Naive thymus-derived CD8-positive, alpha-beta T cell (primary cell): ENCODE measurements around the gene ZNF326. TPM values are rescaled to one million over a fixed set of nuclear protein-coding genes. Genes with fewer than 3 reads are reported as not detected.
A peak's percentile ranks its signal among the peaks of the same experiment; 100 is the strongest.
"Not testable (repeated sequence)": the region's sequence is repeated elsewhere in the genome, so short reads cannot be mapped to it uniquely, and the experiment has no call there.

Experiments used
- ATAC-seq, 2 donors: fragments of 150-1000 bp; cut with Tn5 transposase in 1 of 2; sonication (Bioruptor Pico), chemical (Tn5 transposase) in 1 of 2; 1 replicate in 1 of 2; 2 replicates in 1 of 2; pipeline ENCODE4 v1.10.0; 2021; ENCODE audit warnings: mild to moderate bottlenecking in 2 of 2, moderate library complexity in 2 of 2
- POLR2A ChIA-PET: fragments of 350-600 bp; sonication (Branson Sonifier 250); formaldehyde crosslinking; loops from one replicate; lab custom pipeline; 2021; ENCODE audit warnings: antibody characterized with exemption; lab: Charles Lee
- DNase-seq, 10 donors: peaks; one replicate each; pipeline versions ENCODE4 v3.0.0 to v3.0.0-alpha.2; 2020 to 2022
- H3K27ac Mint-ChIP-seq, 10 donors: one replicate each; pipeline ENCODE4 v1.8.0; 2020 to 2022; ENCODE audit warnings: mild to moderate bottlenecking in 10 of 10, mixed read lengths in 10 of 10, moderate library complexity in 4 of 10, inconsistent platforms in 1 of 10
- H3K27me3 Mint-ChIP-seq, 5 donors: one replicate each; pipeline ENCODE4 v1.8.0; 2021 to 2022; ENCODE audit warnings: mixed read lengths in 5 of 5
- H3K36me3 Mint-ChIP-seq, 3 donors: one replicate each; pipeline ENCODE4 v1.8.0; 2020 to 2022; ENCODE audit warnings: mixed read lengths in 3 of 3, mild to moderate bottlenecking in 2 of 3, inconsistent platforms in 1 of 3
- H3K4me1 Mint-ChIP-seq, 4 donors: one replicate each; pipeline ENCODE4 v1.8.0; 2021 to 2022; ENCODE audit warnings: mixed read lengths in 4 of 4
- H3K4me3 Mint-ChIP-seq, 10 donors: one replicate each; pipeline ENCODE4 v1.8.0; 2020 to 2022; ENCODE audit warnings: mild to moderate bottlenecking in 10 of 10, mixed read lengths in 10 of 10, moderate library complexity in 6 of 10, inconsistent platforms in 1 of 10
- H3K9me3 Mint-ChIP-seq, 9 donors: one replicate each; pipeline ENCODE4 v1.8.0; 2020 to 2022; ENCODE audit warnings: mixed read lengths in 9 of 9, mild to moderate bottlenecking in 3 of 9, inconsistent platforms in 1 of 9, moderate library complexity in 1 of 9
- polyA plus RNA-seq, 3 donors: library from polyadenylated mRNA; unstranded; fragments of 300-500 nt; fragmentation: Illumina TruSeq; gene quantifications; one replicate each; pipeline ENCODE4 v1.2.3, GENCODE V29; 2021
- total RNA-seq, 8 experiments: library from RNA in 2 of 8; stranded (reverse) in 2 of 8; gene quantifications; one replicate each; pipeline ENCODE4 v1.2.3 and lab custom pipeline; 2021 to 2026

Gene ZNF326
- total and polyA plus RNA-seq, 5 experiments from 2014 or later = 4.3 to 27.3 (median 6.0) TPM

GRCh38 chr1:89993541-89993940 lies 1.4 kb upstream of the ZNF326 start:
- ATAC-seq (no peak), DNase-seq (no peak)
- peaks cover 11 to 34% (median 31%) of the 10 kb centered on the region in 4 donors for H3K4me1 Mint-ChIP-seq
- POLR2A ChIA-PET = interaction anchor here (2.0 kb wide), 1 partner anchor 150 kb away, joined by 5 read pairs; no protein-coding TSS in a partner anchor
- peaks cover 0 to 4% (median 0%) of the 10 kb centered on the region in 5 donors for H3K27me3 Mint-ChIP-seq
- H3K4me3 Mint-ChIP-seq = peak overlapping the region in 9 of 10 donors; percentile 38 to 86 (median 57)
- H3K27ac Mint-ChIP-seq = peak overlapping the region in 5 of 10 donors; percentile 41 to 89 (median 65)
- peaks cover 0 to 9% (median 4%) of the 10 kb centered on the region in 3 donors for H3K36me3 Mint-ChIP-seq
- H3K9me3 Mint-ChIP-seq = no peaks in the 10 kb centered on the region

- no peak for ATAC-seq
- DNase-seq = no peak
Measured at GRCh38 chr1:89994231-89994804, 592 bp upstream of the ZNF326 start.

GRCh38 chr1:89995598-89996449 lies 914 bp downstream of the ZNF326 start:
- Mint-ChIP-seq H3K4me1 (peaks cover 20 to 53% (median 44%) of the 10 kb centered on the region in 4 donors), H3K9me3 (no peaks in the 10 kb centered on the region), H3K27ac (peak overlapping the region; percentile 89 to 98 (median 97)), H3K36me3 (peaks cover 0 to 23% (median 4%) of the 10 kb centered on the region in 3 donors), H3K27me3 (peaks cover 0 to 2% (median 0%) of the 10 kb centered on the region in 5 donors), H3K4me3 (peak overlapping the region; percentile 91 to 100 (median 97))
- POLR2A ChIA-PET = interaction anchor here (1.0 to 1.5 kb wide), 3 partner anchors 7 to 471 kb away, joined by 3 read pairs; partner anchors contain the start of gene LRRC8B
- no peak for DNase-seq
- ATAC-seq = no peak

More at GRCh38 chr1:89994231-89994804, 592 bp upstream of the ZNF326 start:
- Mint-ChIP-seq H3K36me3 (peaks cover 0 to 15% (median 4%) of the 10 kb centered on the region in 3 donors), H3K27ac (peak overlapping the region; percentile 66 to 94 (median 91)), H3K9me3 (no peaks in the 10 kb centered on the region), H3K27me3 (peaks cover 0 to 4% (median 0%) of the 10 kb centered on the region in 5 donors), H3K4me3 (peak overlapping the region; percentile 90 to 100 (median 95)), H3K4me1 (peaks cover 13 to 38% (median 37%) of the 10 kb centered on the region in 4 donors)
- POLR2A ChIA-PET = interaction anchor here (0.5 to 2.0 kb wide), 5 partner anchors 9 to 868 kb away, joined by 3 to 5 read pairs (median 3); partner anchors contain the start of gene LRRC8B

DNA sequence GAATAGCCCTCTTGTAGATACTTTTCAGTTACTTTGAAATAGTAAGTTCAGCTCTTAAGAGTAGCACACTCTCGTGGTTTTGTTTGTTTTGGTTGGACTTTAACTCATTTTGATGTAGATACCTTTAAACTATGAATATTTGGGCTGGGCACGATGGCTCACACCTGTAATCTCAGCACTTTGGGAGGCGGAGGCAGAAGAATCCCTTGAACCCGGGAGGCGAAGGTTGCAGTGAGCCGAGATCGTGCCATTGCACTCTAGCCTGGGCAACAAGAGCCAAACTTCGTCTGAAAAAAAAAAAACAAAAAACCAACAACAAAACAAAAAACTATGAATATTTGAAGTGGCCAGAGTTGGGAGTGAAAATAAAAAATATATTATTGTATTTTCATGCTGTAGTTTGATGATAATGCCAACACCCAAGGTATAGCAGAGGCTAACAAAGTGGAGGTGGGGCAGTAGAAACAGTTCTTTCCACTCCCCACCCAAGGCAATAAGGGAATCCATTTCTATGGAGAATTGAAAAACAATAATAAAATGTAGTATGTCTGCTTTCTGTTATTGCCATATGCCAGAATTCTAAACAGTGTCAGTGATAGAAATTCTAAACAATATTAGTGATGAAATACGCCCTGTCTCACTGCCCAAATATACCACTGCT lies 1.7 kb downstream of the ZNF326 start:
- H3K4me1 Mint-ChIP-seq = peaks cover 22 to 60% (median 50%) of the 10 kb centered on the region in 4 donors

GRCh38 chr1:89997152-89997551 lies 2.2 kb downstream of the ZNF326 start:
- POLR2A ChIA-PET, H3K27me3 Mint-ChIP-seq, ATAC-seq, DNase-seq, H3K9me3 Mint-ChIP-seq: not testable (repeated sequence)
- peak overlapping the region in 9 of 10 donors; percentile 14 to 100 (median 59) for H3K4me3 Mint-ChIP-seq
- peaks cover 0 to 28% (median 4%) of the 10 kb centered on the region in 3 donors for H3K36me3 Mint-ChIP-seq
- H3K27ac Mint-ChIP-seq = peak overlapping the region in 4 of 10 donors; percentile 12 to 89 (median 50)
- peaks cover 22 to 62% (median 50%) of the 10 kb centered on the region in 4 donors for H3K4me1 Mint-ChIP-seq

More for the DNA sequence above, 1.7 kb downstream of the ZNF326 start:
- ATAC-seq (no peak), DNase-seq (no peak)
- POLR2A ChIA-PET = no interaction called here
- no peaks in the 10 kb centered on the region for H3K9me3 Mint-ChIP-seq
- H3K27ac Mint-ChIP-seq = peak overlapping the region in 7 of 10 donors; percentile 23 to 94 (median 54)
- peaks cover 0 to 28% (median 4%) of the 10 kb centered on the region in 3 donors for H3K36me3 Mint-ChIP-seq
- peaks cover 0 to 2% (median 0%) of the 10 kb centered on the region in 5 donors for H3K27me3 Mint-ChIP-seq
- peak overlapping the region; percentile 91 to 100 (median 97) for H3K4me3 Mint-ChIP-seq

- no peak for ATAC-seq
- H3K4me3 Mint-ChIP-seq = peak overlapping the region in 1 of 10 donors; percentile 3
- POLR2A ChIA-PET = no interaction called here
- H3K9me3 Mint-ChIP-seq = no peaks in the 10 kb centered on the region
- H3K4me1 Mint-ChIP-seq = peaks cover 24 to 64% (median 51%) of the 10 kb centered on the region in 4 donors
- H3K27ac Mint-ChIP-seq = no peak overlapping the region
- H3K27me3 Mint-ChIP-seq = no peaks in the 10 kb centered on the region
- no peak for DNase-seq
- H3K36me3 Mint-ChIP-seq = peaks cover 0 to 28% (median 4%) of the 10 kb centered on the region in 3 donors
Measured at GRCh38 chr1:89998306-89998705, 3.4 kb downstream of the ZNF326 start.

GRCh38 chr1:89999208-89999607 lies 4.3 kb downstream of the ZNF326 start:
- Mint-ChIP-seq H3K4me1 (peaks cover 26 to 69% (median 53%) of the 10 kb centered on the region in 4 donors), H3K27me3 (no peaks in the 10 kb centered on the region), H3K4me3 (no peak overlapping the region), H3K36me3 (peaks cover 0 to 32% (median 4%) of the 10 kb centered on the region in 3 donors), H3K9me3 (no peaks in the 10 kb centered on the region), H3K27ac (peak overlapping the region in 1 of 10 donors; percentile 4)
- POLR2A ChIA-PET = no interaction called here
- DNase-seq = no peak
- ATAC-seq = no peak

DNA sequence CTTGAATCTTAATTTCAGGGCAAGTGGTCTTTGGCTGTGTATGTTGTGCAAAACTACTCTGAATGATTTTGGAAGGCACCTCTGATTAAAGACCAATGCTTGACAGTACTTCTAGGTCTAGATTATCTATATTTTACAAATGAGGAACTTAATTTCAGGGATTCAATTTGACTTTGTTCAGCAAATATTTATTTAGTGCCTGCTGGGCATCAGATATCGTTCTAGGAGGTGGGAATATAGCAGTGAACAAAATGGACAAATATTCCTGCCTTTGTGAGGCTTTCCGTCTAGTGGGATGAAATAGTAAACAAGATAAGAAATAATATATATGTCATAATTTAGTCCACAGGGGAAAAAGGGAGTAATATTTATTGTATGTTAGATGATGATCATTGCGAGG lies 4.7 kb downstream of the ZNF326 start:
- POLR2A ChIA-PET = no interaction called here
- DNase-seq (no peak), ATAC-seq (no peak)
- no peak overlapping the region for H3K4me3 Mint-ChIP-seq
- H3K27me3 Mint-ChIP-seq = no peaks in the 10 kb centered on the region
- no peaks in the 10 kb centered on the region for H3K9me3 Mint-ChIP-seq
- H3K36me3 Mint-ChIP-seq = peaks cover 0 to 35% (median 4%) of the 10 kb centered on the region in 3 donors
- H3K27ac Mint-ChIP-seq = no peak overlapping the region
- H3K4me1 Mint-ChIP-seq = peaks cover 26 to 69% (median 53%) of the 10 kb centered on the region in 4 donors

- H3K4me1 Mint-ChIP-seq = peaks cover 24 to 64% (median 48%) of the 10 kb centered on the region in 4 donors
- H3K4me3 Mint-ChIP-seq = peak overlapping the region in 1 of 10 donors; percentile 24
- peaks cover 0 to 45% (median 0%) of the 10 kb centered on the region in 3 donors for H3K36me3 Mint-ChIP-seq
- peak; percentile 60 to 77 for ATAC-seq
- no peaks in the 10 kb centered on the region for H3K27me3 Mint-ChIP-seq
- no peaks in the 10 kb centered on the region for H3K9me3 Mint-ChIP-seq
- no peak overlapping the region for H3K27ac Mint-ChIP-seq
- POLR2A ChIA-PET = no interaction called here
- peak in 1 of 10 donors; percentile 7 for DNase-seq
Measured at GRCh38 chr1:90000934-90001676, 6.2 kb downstream of the ZNF326 start.

GRCh38 chr1:90007979-90008404 lies 13.1 kb downstream of the ZNF326 start:
- POLR2A ChIA-PET = no interaction called here
- Mint-ChIP-seq H3K9me3 (no peaks in the 10 kb centered on the region), H3K4me3 (no peak overlapping the region), H3K27ac (no peak overlapping the region), H3K27me3 (no peaks in the 10 kb centered on the region), H3K4me1 (peaks cover 7 to 22% (median 13%) of the 10 kb centered on the region in 4 donors), H3K36me3 (peaks cover 4 to 77% (median 30%) of the 10 kb centered on the region in 3 donors)
- no peak for DNase-seq
- no peak for ATAC-seq

DNA sequence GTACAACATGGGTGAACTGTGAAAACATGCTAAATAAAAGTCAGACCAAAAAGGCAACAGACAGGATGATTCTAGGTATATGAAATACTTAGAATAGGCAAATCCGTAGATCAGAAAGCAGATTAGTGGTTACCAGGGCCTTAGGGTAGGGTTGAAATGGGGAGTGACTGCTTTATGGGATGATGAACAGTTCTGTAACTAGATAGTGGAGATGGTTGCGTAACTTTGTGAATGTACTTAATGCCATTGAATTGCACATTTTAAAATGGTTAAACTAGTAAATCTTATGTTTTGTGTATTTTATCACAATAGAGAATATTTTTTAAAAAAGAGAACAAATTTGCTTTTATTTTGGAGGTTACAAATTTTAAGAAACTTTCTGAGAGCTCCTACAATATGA lies 17.4 kb downstream of the ZNF326 start:
- H3K27ac Mint-ChIP-seq = no peak overlapping the region
- H3K9me3 Mint-ChIP-seq = no peaks in the 10 kb centered on the region
- no peaks in the 10 kb centered on the region for H3K27me3 Mint-ChIP-seq
- POLR2A ChIA-PET = no interaction called here
- H3K4me3 Mint-ChIP-seq = no peak overlapping the region
- ATAC-seq (no peak), DNase-seq (no peak)
- H3K4me1 Mint-ChIP-seq = peaks cover 0 to 10% (median 6%) of the 10 kb centered on the region in 4 donors
- peaks cover 18 to 86% (median 53%) of the 10 kb centered on the region in 3 donors for H3K36me3 Mint-ChIP-seq
